Stimulated activated CD8-positive, alpha-beta memory T cell treated with anti-CD3 and anti-CD28 coated beads, Interleukin-7, amount 100 ng/mL, for 4 hours (primary cell): ENCODE data around the gene SLC38A8.
A peak's percentile ranks its signal among the peaks of the same experiment; 100 is the strongest.

ENCODE experiments used
- DNase-seq, 2 donors: peaks; one replicate each; pipeline ENCODE4 v3.0.0-alpha.2; 2020; ENCODE audit warnings: low read depth in 2 of 2

The SLC38A8 gene

GRCh38 chr16:84031556-84031955 is 11.0 kb downstream of the SLC38A8 start:
- no peak for DNase-seq

GRCh38 chr16:84029297-84030047 is 13.1 kb downstream of the SLC38A8 start:
- no peak for DNase-seq

GRCh38 chr16:84027625-84028024 is 15.0 kb downstream of the SLC38A8 start:
- no peak for DNase-seq

DNA sequence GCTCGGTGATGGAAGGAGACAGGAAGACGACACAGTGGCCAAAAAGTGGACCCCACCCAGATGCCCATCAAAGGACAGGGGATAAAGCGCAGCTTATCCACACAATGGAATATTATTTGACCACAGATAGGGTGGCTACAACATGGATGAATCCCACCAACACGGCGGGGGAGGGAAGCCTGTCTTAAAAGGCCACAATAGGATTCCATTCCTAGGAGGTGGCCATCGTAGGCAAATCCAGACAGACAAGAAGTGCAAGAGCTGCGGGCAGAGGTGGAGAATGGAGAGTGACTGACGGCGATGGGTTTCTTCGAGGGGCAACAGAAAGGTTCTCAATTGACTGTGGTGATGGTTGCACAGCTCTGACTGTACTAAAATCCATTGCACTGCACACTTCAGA is 16.0 kb downstream of the SLC38A8 start:
- no peak for DNase-seq

- DNase-seq: no peak
Observed at GRCh38 chr16:84024854-84025253, 17.7 kb downstream of the SLC38A8 start.

GRCh38 chr16:84022644-84023043 is 20.0 kb downstream of the SLC38A8 start:
- DNase-seq: no peak

DNA sequence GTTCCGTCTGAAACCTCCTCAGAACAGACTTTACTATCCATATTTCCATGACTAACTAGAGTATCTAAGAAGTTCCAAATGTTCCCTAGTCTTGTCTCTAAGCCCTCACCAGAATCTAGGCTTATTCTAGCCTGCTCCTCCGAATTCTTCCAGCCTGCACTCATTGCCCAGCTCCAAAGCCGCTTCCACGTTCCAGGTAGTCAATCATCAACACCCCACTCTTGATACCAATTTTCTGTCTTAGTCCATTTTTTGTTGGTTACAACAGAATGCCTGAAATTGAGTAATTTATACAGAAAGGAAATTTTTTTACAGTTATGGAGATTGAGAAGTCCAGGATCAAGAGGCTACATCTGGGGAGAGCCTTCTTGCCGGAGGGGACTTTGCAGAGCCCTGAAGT is 21.1 kb downstream of the SLC38A8 start:
- no peak for DNase-seq

DNA sequence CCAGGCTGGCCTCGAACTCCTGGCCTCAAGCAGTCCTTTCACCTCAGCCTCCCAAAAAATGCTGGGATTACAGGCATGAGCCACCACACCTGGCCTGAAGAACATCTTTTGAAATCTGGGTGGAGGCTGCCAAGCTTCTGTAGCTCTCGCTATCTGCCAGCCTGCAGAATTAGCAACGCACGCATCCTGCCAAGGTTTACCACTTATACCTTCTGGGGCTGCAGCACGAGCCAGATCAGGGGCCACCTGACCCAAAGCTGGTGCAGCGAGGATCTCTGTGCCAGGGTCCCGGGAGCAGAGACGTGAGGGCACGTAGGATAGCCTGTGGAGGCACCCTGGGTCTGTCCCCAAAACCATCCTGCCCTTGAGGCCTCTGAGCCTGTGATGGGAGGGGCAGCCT is 22.2 kb downstream of the SLC38A8 start:
- DNase-seq: no peak

DNA sequence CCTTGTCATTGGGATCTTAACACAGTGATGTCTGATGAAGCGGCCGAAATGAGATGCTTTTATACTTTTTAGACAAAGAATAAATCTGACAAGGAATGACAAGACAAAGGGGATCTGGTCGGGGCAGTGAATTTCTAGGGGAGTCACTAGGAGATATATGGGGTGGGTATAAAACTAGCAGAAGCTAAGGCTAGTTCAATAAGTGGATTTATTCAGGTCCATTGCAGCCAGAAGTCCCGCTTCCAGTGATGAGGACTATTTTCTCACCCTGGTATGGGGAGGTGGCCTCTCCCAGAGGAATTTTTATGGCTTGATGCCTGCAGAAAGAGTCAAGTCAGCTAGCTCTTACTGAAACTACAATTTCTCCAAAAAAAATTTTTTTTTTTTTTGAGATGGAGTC is 23.9 kb downstream of the SLC38A8 start:
- DNase-seq: no peak

GRCh38 chr16:84016477-84016876 is 26.1 kb downstream of the SLC38A8 start:
- DNase-seq: no peak

DNA sequence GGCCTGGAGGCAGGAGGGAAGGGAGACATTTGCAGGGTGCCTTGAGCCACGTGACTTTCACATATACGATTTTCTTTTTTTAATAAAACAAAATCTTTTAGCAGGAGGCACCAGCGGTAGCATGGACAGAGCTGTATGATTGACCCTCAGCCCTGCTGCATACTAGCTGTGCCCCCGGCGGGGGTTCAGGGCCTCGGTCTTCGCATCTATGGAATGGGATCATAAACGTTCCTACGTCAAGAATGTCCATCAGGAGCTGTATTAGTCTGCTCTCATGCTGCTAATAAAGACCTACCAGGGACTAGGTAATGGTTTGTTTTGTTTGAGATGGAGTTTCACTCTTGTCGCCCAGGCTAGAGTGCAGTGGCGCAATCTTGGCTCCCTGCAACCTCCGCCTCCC is 27.2 kb downstream of the SLC38A8 start:
- no peak for DNase-seq

DNA sequence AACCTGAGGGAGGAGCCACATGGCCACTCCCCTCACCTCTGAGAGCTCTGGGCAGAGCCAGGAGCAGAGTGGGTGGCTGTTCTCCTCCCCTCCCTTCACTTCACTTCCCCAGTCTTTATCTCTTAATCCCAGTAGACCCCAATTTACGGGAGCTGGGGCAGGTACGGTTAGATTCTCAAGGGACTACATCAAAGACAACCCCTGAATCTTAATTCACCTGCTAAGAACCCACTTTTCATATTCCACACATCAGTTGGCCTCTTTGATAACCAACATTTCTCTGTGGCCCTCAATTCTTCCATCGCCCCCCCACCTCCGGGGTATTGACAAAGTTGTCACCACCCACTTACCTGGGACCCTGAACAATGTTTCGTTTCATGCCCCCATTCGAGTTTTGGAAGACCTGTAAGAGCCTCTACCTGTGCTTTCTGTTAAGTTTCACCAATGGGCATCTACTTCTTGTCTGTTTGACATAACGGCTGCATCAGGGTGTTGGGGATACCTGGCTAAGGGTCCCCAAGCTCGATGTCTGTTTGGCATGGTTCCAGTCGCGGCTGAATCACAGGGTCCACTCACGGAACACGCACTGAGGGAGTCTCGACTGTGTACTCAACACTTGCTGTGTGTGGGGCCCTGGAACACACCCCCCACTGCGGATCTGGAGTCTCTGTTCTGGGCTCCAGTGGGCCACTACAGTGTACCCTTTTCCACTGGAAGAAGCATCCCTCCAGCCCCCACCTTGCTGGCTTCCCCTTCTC is 27.8 kb downstream of the SLC38A8 start:
- DNase-seq: no peak

DNA sequence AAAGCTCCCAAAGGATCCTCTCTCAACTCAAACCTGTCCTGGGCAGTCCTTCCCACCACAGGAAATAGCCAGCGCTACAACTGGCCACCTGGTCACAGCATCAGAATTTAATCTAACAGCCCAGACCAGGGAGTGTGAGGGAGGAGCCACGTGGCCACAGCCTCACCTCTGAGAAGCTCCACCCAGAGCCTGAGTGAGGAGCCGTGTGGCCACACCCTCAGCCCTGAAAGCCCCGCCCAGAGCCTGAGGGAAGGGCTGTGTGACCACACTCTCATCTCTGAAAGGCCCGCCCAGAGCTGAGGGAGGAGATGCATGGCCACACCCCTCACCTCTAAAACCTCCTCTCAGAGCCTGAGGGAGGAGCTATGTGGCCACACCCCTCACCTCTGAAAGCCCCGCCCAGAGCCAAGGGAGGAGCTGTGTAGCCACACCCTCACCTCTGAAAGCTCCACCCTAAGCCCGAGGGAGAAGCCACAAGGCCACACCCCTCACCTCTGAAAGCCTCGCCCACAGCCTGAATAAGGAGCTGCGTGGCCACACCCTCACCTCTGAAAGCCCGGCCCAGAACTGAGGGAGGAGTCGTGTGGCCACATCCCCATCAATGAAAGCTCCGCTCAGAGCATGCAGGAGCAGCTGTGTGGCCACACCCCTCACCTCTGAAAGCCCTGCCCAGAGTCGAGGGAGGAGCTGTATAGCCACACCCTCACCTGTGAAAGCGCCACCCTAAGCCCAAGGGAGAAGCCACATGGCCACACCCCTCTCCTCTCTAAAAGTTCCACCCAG is 28.6 kb downstream of the SLC38A8 start:
- peak; percentile 5 to 8 for DNase-seq

DNA sequence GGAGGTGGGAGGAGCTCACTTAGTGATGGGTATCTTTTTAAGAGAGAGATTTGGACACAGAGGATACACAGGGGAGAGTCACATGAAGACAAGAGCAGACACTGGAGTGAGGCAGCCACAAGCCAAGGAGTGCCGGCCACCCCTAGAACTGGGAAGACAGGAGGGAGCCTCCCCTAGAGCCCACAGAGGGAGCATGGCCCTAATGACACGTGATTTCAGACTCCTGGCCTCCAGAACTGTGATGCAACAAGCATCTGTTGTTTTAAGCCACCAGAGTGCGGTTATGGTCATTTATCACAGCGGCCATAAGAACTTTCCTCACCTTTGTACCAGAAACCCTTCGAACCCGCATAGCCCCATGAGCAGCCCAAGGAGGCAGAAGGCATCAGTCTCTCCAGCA is 33.3 kb downstream of the SLC38A8 start:
- no peak for DNase-seq

DNA sequence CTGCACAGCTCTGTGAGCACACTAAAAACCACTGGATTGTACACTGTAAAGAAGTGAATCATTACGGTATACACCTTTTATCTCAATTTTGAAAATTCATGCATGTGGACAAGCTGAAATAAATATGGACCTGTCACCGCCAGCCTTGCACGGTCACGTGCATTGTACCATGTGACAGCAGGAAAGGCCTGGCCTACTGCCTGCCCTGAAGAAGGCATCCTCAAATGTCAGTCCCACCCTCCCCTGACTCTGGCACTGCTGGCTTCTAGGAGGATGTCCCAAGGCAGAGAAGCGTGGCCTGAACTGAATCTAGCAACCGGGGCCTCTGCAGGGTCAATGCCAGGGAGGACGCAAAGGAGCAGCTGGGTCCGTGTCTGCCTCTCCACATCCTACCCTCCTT is 34.6 kb downstream of the SLC38A8 start:
- DNase-seq: no peak

- DNase-seq: no peak
Observed at GRCh38 chr16:84007520-84007919, 35.1 kb downstream of the SLC38A8 start.

- no peak for DNase-seq
Observed at GRCh38 chr16:84005391-84005790, 37.2 kb downstream of the SLC38A8 start.

- DNase-seq: no peak
Observed at GRCh38 chr16:84004442-84004841, 38.2 kb downstream of the SLC38A8 start.

DNA sequence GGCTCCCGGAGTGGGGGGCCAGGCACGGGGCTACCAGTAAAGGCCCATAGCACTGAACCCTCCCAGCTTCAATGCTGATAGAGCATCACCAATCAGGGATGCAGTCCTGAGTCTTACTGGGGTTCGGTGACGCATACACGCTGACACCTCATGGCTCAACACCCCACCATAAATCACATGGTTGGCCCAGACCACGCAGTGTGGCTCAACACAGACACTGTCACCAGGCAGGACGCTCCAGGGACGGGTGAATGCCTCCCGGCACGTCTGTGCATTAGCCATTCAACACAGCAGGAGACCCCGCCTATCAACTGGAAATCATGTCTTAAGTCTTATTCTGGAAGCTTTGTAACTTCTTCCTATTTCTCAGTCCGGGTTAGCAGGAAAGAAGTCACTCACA is 39.6 kb downstream of the SLC38A8 start:
- no peak for DNase-seq

DNA sequence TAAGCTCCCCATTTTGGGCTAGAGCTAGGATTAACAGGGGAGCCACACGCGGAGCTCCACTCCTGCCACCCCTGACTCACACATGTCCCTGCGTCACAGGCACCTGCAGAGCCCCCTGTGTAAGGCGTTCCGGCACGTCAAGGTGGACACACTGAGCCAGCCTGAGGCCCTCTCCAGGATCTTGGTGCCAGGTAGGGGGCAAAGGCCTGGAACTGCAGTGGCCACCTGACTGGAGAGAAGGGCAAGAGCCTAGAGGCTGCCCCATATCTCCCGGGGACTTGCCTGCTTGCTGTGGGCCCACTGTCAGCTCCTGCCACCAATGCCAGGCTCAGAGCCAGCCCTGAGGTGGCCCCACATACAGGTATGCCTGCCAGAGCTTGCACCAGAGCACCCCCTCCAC is 40.9 kb downstream of the SLC38A8 start:
- no peak for DNase-seq

GRCh38 chr16:84000989-84001642 is 41.5 kb downstream of the SLC38A8 start:
- no peak for DNase-seq

DNA sequence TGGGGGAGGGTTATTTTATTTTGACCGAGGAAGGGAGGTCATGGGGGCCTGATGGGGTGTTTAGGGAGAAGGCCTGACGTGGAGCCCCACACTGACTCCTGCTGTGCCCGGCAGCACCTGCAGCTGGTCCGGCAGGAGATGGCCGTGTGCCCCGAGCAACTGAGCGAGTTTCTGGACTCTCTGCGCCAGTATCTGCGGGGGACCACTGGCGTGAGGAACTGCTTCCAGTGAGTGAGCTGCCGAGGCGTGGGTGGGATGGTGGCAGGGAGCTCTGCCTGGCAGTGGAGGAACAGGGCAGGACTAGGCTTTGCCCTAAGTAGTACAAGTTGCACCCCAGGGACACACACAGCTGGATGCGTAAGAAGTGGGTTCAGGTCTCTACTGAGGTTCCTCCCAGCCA is 44.5 kb downstream of the SLC38A8 start:
- DNase-seq: no peak
